HG03457 (cell line): ENCODE measurements around the gene CCDC7.
"Not testable (repeated sequence)": the region's sequence is repeated elsewhere in the genome, so short reads cannot be mapped to it uniquely, and the experiment has no call there.

Source experiments
- ATAC-seq: cut with Tn5 transposase; IDR thresholded peaks from one replicate; pipeline ENCODE4 v1.9.1; 2021; ENCODE audit warnings: moderate number of reproducible peaks; ENCODE audit not compliant: unreplicated experiment

Gene CCDC7

GRCh38 chr10:32446536-32447406 is 831 bp downstream of the CCDC7 start:
- peak; percentile 4 for ATAC-seq

GRCh38 chr10:32454148-32454547 is 8.2 kb downstream of the CCDC7 start:
- no peak for ATAC-seq

DNA sequence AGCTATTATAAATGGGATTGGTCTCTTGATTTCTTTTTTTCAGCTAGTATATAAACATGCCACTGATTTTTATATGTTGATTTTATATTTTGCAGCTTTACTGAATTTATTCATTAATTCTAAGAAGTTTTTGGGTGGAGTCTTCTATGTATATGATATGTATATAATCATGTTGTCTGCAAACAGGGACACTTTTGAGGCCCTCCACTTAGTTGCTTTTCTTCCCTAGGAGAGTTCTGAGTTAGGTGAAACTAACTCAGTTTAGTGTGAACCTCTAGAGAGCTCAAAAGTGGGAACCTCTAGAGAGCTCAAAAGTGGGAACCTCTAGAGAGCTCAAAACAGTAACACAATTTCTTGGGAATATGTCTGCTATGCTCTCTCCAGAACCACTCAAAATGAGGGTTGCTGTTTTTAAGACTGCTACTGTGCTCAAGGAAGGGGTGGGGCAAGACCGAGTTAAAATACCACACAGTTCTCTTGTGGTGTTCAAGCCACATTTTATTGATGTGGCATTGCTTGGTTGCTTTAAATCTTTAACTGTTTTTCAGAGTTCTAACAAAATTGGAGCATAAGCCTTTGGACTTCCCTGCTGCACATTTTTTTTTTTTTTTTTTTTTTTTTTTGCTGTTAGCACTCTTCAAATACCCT is 13.2 kb downstream of the CCDC7 start:
- ATAC-seq: no peak

GRCh38 chr10:32461203-32461602 is 15.3 kb downstream of the CCDC7 start:
- no peak for ATAC-seq

GRCh38 chr10:32471232-32471631 is 25.3 kb downstream of the CCDC7 start:
- ATAC-seq: no peak

DNA sequence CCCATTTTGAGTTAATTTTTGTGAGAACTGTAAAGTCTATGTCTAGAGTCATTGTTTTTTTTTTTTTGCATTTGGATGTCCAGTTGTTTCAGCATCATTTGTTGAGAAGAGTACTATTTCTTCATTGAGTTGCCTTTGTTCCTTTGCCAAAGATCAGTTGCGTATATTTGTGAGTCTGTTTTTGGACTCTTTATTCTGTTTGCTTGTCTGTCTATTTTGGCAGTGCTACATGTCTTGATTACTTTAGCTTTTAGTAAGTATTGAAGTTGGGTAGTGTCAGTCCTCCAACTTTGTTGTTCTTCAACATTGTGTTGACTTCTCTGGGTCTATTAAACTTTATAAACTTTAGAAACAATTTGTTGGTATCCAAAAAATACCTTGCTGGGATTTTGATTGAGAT is 31.6 kb downstream of the CCDC7 start:
- no peak for ATAC-seq

DNA sequence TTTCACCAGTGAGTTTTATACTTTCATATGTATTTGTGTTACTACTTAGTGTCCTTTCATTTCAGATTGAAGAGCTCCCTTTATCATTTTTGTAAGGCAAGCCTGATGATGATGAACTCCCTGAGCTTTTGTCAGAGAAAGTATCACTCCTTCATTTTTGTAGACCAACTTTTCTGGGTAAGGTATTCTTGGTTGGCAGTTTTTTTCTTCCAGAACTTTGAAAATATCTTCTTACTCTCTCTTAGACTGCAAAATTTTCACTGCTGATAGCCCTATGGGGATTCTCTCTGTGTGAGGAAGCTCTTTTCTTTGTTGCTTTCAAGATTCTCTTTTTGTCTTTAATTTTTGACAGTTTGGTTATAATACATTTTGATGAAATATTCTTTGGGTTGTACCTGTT is 35.7 kb downstream of the CCDC7 start:
- no peak for ATAC-seq

GRCh38 chr10:32483019-32483502 is 37.1 kb downstream of the CCDC7 start:
- not testable (repeated sequence) for ATAC-seq

- not testable (repeated sequence) for ATAC-seq
Observed at GRCh38 chr10:32488038-32488437, 42.1 kb downstream of the CCDC7 start.

GRCh38 chr10:32489158-32489557 is 43.2 kb downstream of the CCDC7 start:
- ATAC-seq: no peak

GRCh38 chr10:32489901-32490300 is 44.0 kb downstream of the CCDC7 start:
- no peak for ATAC-seq

GRCh38 chr10:32494562-32494961 is 48.6 kb downstream of the CCDC7 start:
- not testable (repeated sequence) for ATAC-seq

GRCh38 chr10:32500136-32500535 is 54.2 kb downstream of the CCDC7 start:
- not testable (repeated sequence) for ATAC-seq

DNA sequence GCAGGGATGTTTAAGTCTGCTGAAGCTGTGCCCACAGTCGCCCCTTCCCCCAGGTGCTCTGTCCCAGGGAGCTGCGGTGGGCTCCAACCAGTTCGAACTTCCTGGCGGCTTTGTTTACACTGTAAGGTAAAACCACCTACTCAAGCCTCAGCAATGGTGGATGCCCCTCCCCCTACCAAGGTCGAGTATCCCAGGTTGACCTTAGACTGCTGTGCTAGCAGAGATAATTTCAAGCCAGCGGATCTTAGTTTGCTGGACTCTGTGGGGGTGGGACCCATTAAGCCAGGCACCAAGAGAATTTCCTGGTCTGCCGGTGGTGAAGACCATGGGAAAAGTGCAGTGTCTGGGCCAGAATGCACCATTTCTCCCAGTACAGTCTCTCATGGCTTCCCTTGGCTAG is 56.0 kb downstream of the CCDC7 start:
- ATAC-seq: no peak

- not testable (repeated sequence) for ATAC-seq
Observed at GRCh38 chr10:32505762-32506420, 60.0 kb downstream of the CCDC7 start.

- no peak for ATAC-seq
Observed at GRCh38 chr10:32511599-32511998, 65.7 kb downstream of the CCDC7 start.

DNA sequence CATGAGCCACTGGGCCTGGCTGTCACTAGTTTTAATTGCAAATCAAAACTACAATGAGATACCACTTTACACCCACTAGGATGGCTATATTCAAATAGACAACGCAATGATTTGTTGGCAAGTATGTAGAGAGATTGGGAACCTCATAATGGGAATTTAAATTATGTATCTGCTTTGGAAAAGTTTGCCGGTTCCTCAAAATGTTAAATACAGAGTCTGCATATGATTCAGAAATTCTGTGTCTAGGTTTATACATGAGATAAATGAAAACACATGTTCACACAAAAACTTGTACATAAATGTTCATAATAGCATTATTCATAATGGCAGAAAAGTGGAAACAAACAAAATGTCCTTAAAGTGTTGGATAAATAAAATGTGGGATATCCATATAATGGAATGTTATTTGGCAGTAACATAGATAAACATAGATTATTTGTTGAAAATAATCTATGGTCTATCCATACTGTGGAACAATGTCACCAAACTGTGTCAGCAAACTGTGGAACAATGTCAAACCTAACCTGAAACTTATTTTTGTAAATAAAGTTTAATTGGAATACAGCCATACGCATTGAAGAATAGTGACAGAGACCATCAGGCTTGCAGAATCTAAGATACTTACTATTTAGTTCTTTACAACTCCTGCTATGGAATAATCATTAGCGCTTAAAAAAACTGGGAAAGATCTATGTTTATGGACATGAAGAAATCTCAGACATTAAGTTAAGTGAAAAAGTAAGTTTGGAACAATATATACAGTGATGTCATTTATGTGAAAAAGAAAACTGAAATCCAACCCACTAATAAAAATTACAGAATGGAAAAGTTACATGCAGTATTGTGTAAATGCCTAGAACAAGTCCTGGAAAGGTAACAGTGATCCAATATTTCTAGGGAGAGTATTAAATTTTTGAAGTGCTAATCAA is 70.9 kb downstream of the CCDC7 start:
- no peak for ATAC-seq

GRCh38 chr10:32530231-32530630 is 84.3 kb downstream of the CCDC7 start:
- ATAC-seq: no peak

GRCh38 chr10:32538256-32538655 is 92.3 kb downstream of the CCDC7 start:
- no peak for ATAC-seq

DNA sequence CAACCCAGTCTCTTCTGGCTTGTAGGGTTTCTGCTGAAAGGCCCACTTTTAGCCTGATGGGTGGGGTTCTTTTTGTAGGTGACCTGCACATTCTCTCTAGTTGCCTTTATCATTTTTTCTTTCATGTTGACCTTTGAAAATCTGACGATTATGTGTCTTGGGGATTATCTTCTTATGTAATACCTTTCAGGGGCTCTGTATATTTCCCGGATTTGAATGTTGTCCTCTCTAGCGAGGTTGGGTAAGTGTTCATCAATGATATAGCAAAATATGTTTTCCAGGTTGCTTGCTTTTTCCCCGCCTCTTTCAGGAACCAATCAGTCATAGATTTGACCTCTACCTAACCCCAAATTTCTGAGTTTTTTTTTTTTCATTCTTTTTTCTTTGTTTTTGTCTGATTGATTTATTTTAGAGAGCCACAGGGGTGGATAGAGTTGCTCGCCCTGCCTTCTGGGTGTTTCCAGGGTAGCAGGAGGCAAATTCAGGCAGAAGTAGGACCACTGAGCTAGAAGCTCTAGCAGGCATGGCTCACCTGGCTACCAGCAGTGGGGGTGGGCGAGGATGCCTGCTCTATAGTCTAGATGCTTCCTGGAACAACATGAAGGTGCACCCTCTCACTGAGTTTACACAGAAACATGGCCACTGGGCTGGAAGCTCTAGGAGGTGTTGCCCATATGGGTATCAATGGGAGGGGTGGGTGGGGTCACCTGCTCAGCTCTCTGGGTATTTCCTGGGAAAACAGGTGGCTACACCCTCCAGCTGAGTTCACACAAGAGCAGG is 94.9 kb downstream of the CCDC7 start:
- no peak for ATAC-seq
